Vagina (tissue), 2 donors: Measurements from ENCODE around the gene VTA1.

Experiments used
- CTCF ChIP-seq, 3 experiments: fragments of 450-650 bp in 2 of 3; fragments of 200-600 bp in 1 of 3; sonication (generic) in 1 of 3; IDR thresholded peaks; one replicate each; pipeline ENCODE4 v1.5.1; 2017 to 2019; ENCODE audit warnings: antibody characterized with exemption in 3 of 3, mild to moderate bottlenecking in 2 of 3, moderate library complexity in 2 of 3
- POLR2A ChIP-seq, 2 donors: fragments of 450-650 bp; IDR thresholded peaks; one replicate each; pipeline ENCODE4 v1.6.1; 2017; ENCODE audit warnings: antibody characterized with exemption in 2 of 2, mild to moderate bottlenecking in 2 of 2, moderate library complexity in 2 of 2
- POLR2AphosphoS5 ChIP-seq, 2 donors: sonication (generic); formaldehyde crosslinking; IDR thresholded peaks; one replicate each; pipeline ENCODE4 v1.9.0; 2017; ENCODE audit warnings: antibody characterized with exemption in 2 of 2, mild to moderate bottlenecking in 2 of 2, low read depth in 1 of 2; ENCODE audit not compliant: insufficient read depth in 1 of 2

GRCh38 chr6:142254513-142254912 is 107.5 kb downstream of the VTA1 start:
- TF ChIP-seq CTCF (IDR thresholded peaks at IDR 0.05) (no peak), POLR2A (IDR thresholded peaks at IDR 0.05) (no peak), POLR2AphosphoS5 (IDR thresholded peaks at IDR 0.05; ENCODE audit: insufficient read depth in 1 of 2, low read depth in 1 of 2) (no peak)
